Skin epidermis (tissue), 12 donors: ENCODE measurements around the gene GLIPR2.
"Not testable (repeated sequence)": the region's sequence is repeated elsewhere in the genome, so short reads cannot be mapped to it uniquely, and the experiment has no call there.

Experiments
- H3K27ac ChIP-seq, 21 experiments: fragments of 200-600 bp; sonication (generic) in 11 of 21; one replicate each; pipeline ENCODE4 v1.5.0; 2020; ENCODE audit warnings: mild to moderate bottlenecking in 3 of 21, inconsistent platforms in 2 of 21, moderate library complexity in 2 of 21
- H3K4me3 ChIP-seq, 7 experiments: fragments of 200-600 bp; sonication (generic) in 2 of 7; one replicate each; pipeline ENCODE4 v1.5.0; 2020; ENCODE audit warnings: inconsistent platforms in 2 of 7, mild to moderate bottlenecking in 2 of 7, moderate library complexity in 1 of 7

Gene GLIPR2

GRCh38 chr9:36119476-36119875 lies 17.1 kb upstream of the GLIPR2 start:
- Histone ChIP-seq H3K4me3 (no peak overlapping the region), H3K27ac (no peak overlapping the region)

GRCh38 chr9:36120705-36121104 lies 15.8 kb upstream of the GLIPR2 start:
- H3K4me3 ChIP-seq, result no peak overlapping the region
- H3K27ac ChIP-seq, result no peak overlapping the region

GRCh38 chr9:36121971-36122370 lies 14.6 kb upstream of the GLIPR2 start:
- Histone ChIP-seq H3K4me3 (no peak overlapping the region), H3K27ac (no peak overlapping the region)

- no peak overlapping the region for H3K27ac ChIP-seq
Observed at GRCh38 chr9:36123515-36123914, 13.0 kb upstream of the GLIPR2 start.

GRCh38 chr9:36125062-36125855 lies 11.3 kb upstream of the GLIPR2 start:
- no peak overlapping the region for H3K4me3 ChIP-seq
- H3K27ac ChIP-seq, result no peak overlapping the region

More at GRCh38 chr9:36123515-36123914, 13.0 kb upstream of the GLIPR2 start:
- H3K4me3 ChIP-seq, result no peak overlapping the region

DNA sequence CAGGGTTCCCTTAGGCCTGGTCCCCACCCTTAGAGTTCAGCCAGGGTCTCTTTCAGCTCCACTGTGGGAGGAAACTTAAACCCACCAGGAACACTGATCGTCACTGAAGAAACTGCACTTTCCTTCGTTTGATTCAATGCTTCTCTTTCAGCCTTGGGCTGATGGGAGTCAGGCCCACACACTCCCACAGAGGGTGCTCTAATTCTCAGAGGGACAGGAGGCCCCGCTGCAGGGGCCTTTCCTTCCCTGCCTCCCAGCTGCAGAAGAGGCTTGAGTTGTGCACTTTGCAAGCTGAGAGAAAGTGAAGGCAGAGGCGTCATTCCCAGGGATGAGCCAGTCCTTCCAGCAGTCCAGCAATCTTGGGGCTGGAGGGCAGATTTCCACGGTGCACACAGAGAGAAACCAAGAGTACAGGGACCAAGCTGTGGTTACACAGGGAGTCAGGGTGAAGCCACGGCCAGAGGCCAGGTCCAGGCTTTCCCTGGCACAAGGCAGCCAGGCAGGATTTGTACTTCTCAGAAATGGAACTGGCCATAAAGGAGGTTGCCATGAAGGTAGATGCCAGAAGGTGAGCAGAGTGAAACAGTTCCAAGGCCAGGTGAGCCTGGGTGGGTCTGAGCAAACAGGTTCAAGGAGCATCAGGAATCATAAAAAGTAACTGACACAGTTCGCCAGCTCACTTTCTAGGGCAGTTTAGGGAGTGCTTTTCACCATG lies 10.4 kb upstream of the GLIPR2 start:
- H3K27ac ChIP-seq, result no peak overlapping the region

GRCh38 chr9:36127652-36128244 lies 8.8 kb upstream of the GLIPR2 start:
- Histone ChIP-seq H3K4me3 (no peak overlapping the region), H3K27ac (peak overlapping the region in 2 of 21 experiments; percentile 42 to 73)

More for the DNA sequence above, 10.4 kb upstream of the GLIPR2 start:
- H3K4me3 ChIP-seq, result no peak overlapping the region

GRCh38 chr9:36128349-36128748 lies 8.2 kb upstream of the GLIPR2 start:
- peak overlapping the region in 2 of 21 experiments; percentile 42 to 73 for H3K27ac ChIP-seq

GRCh38 chr9:36129139-36129538 lies 7.4 kb upstream of the GLIPR2 start:
- no peak overlapping the region for H3K27ac ChIP-seq

More at GRCh38 chr9:36128349-36128748, 8.2 kb upstream of the GLIPR2 start:
- H3K4me3 ChIP-seq, result no peak overlapping the region

GRCh38 chr9:36131666-36132065 lies 4.9 kb upstream of the GLIPR2 start:
- not testable (repeated sequence) for H3K4me3 ChIP-seq, H3K27ac ChIP-seq

More at GRCh38 chr9:36129139-36129538, 7.4 kb upstream of the GLIPR2 start:
- H3K4me3 ChIP-seq, result no peak overlapping the region

DNA sequence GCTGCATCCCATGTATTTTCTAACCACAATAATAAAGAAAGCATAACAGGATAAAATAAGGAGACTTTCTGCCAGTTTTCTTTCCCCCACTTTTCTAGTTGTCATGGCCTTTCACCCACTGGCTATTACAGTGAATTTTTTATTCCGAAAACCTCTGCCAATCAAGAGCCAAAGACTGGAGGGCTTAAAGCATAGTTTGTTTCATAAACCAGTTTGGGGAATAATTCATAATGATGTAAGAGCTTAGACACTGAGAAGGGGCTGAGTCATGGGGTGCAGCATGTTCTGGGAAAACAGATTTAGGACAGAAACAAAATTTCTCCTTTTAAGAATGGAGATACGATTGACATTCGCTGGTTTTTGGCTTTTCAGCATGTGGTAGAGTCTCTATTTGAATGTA lies 4.4 kb upstream of the GLIPR2 start:
- Histone ChIP-seq H3K4me3 (no peak overlapping the region), H3K27ac (no peak overlapping the region)

- no peak overlapping the region for H3K27ac ChIP-seq
Observed at GRCh38 chr9:36134761-36135505, 1.6 kb upstream of the GLIPR2 start.

DNA sequence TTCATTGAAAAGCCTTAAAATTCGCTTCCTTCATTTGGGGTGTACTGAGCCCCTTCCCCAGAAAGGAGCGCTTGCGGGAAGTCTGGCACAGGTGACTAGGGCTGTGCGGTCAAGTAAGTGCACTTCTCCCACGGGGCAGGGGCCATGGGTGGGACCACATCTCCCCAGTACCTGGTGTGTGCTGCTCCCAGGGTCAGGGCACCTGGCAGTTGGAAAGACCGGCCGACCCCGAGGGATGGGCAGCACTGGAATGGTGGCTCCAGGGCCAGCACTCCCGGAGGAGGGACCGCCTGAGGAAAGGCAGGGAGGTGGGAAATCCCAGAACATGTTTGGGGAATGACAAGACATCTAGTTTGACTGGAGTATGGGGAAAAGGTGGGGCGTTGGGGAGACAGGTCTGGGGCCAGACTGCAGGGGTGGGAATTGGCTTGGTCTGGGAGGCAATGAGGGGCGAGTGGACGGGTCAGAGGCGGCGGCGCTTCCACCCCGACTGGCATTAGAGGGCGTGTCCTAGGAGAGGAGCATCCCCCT lies 727 bp upstream of the GLIPR2 start:
- Histone ChIP-seq H3K27ac (peak overlapping the region in 19 of 21 experiments; percentile 2 to 94 (median 81)), H3K4me3 (peak overlapping the region; percentile 53 to 84 (median 71))

More at GRCh38 chr9:36134761-36135505, 1.6 kb upstream of the GLIPR2 start:
- no peak overlapping the region for H3K4me3 ChIP-seq

DNA sequence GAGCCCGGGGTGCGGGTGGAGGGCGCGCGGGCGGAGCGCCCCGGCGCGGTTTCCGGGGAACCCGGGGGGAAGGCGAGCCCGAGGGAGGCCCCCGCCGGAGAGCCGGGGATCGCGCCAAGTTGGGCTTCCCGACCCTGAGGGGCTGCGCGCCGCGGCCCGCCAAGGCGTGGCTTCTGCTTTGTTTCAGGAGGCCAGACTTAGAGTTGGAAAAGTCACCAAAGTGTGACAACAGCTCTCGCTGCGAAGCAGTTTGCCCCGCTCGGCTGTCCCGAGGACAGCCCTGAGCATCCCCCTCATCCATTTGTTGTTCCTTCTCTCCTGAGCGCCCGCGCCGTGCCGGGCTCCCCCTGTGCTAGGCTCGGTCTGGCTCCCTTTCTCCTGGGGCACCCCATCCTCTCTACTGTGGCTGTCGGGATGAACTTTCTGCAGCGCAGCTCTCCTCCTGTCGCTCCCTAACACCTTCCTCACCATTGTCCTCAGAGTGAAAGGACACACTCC lies 410 bp downstream of the GLIPR2 start:
- Histone ChIP-seq H3K27ac (peak overlapping the region; percentile 2 to 94 (median 81)), H3K4me3 (peak overlapping the region; percentile 53 to 84 (median 71))

GRCh38 chr9:36137392-36138004 lies 965 bp downstream of the GLIPR2 start:
- H3K27ac ChIP-seq, result peak overlapping the region in 19 of 21 experiments; percentile 69 to 94 (median 81)
- peak overlapping the region; percentile 53 to 84 (median 71) for H3K4me3 ChIP-seq

- H3K4me3 ChIP-seq, result no peak overlapping the region
- H3K27ac ChIP-seq, result peak overlapping the region in 3 of 21 experiments; percentile 20 to 88 (median 32)
Observed at GRCh38 chr9:36138496-36138895, 2.0 kb downstream of the GLIPR2 start.

DNA sequence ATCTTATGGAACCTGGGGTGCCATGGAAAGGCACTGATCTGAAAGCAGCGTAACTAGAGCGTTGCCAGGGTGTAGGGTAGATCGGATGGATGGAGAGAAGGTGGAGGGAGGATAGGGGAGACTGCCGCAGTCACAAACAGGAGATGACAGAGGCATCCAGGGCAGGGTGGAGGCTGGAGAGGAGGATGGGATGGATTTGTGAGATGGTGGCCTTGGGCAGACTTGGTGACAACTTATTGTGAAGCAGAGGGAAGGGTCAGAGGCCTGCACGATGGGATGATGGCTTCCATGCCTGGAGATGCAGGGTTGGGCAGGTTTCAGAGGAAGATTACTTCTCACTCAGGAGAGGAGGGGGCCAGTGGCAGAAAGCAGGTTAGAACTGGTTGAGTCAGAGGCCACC lies 2.4 kb downstream of the GLIPR2 start:
- peak overlapping the region in 4 of 21 experiments; percentile 20 to 88 (median 51) for H3K27ac ChIP-seq

More for the DNA sequence above, 2.4 kb downstream of the GLIPR2 start:
- no peak overlapping the region for H3K4me3 ChIP-seq
